HG03469 (cell line): ENCODE results near the gene PTPRJ.
"Not testable (repeated sequence)": the region's sequence is repeated elsewhere in the genome, so short reads cannot be mapped to it uniquely, and the experiment has no call there.

Experiments used
- ATAC-seq: cut with Tn5 transposase; IDR thresholded peaks from one replicate; pipeline ENCODE4 v1.9.1; 2021; ENCODE audit warnings: mild to moderate bottlenecking, moderate library complexity, moderate number of reproducible peaks; ENCODE audit not compliant: unreplicated experiment

PTPRJ gene

DNA sequence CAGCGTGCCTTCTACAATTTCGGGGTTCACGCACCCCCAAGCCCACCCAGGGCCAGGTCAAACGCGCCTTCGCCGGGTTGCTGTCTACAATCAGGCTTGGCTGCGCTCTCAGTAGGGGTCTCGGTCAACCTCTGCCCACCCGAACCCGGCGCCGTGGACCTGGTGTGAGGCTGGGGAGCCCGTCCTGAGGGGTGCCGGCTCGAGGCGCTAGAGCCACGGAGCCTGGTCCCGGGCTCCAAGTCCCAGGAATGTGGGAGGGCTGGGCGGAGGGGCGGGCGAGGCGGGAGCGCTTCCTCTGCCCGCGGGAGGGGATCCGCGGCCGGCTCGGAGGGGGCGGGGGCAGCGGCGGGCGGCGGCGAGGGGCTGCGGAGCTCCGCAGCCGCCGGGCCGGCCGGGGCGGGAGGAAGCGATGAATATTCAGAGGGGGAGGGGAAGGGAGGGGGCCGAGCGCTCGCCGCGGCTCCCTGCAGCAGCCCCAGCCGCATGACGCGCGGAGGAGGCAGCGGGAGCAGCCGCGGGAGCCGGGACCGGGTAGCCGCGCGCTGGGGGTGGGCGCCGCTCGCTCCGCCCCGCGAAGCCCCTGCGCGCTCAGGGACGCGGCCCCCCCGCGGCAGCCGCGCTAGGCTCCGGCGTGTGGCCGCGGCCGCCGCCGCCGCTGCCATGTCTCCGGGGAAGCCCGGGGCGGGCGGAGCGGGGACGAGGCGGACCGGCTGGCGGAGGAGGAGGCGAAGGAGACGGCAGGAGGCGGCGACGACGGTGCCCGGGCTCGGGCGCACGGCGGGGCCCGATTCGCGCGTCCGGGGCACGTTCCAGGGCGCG, at the start of gene PTPRJ:
Gene PTPRJ (plus strand): TSS at position 472 of the 819 bp plus-strand sequence. CDS start 354 bp downstream, outside the sequence.
- peak; percentile 44 for ATAC-seq

DNA sequence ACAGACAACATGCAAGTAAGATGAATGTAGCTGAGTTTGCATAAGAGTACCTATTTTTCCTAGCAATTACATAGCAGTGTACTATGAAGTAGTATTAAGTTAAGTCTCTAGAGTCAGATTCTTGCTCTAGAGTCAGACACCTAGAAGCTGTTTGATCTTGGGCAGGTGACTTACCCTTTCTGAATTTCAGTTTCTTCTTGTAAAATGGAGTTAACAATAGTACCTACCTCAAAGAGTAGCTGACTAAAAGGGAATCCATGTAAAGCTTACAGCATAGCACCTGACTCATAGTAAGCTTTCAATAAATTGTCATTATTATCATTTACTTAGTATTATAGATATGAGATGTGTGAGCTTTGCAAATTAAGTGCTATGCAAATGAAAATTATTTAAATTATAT, 47.8 kb upstream of the PTPRJ start:
- ATAC-seq: no peak

DNA sequence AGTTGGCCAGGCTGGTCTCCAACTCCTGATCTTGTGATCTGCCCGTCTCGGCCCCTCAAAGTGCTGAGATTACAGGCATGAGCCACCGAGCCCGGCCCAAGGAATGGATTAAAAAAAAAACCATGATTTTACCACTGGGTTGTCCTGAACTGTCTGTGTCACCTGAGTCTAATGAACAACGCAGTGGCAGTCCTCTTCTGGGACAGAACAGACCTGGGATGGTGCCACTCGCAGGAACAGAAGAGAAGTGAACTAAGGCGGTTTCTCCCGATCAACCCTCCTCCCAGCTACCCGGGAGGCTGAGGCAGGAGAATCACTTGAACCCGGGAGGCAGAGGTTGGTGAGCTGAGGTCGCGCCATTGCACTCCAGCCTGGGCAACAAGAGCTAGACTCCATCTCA, 46.6 kb upstream of the PTPRJ start:
- not testable (repeated sequence) for ATAC-seq

DNA sequence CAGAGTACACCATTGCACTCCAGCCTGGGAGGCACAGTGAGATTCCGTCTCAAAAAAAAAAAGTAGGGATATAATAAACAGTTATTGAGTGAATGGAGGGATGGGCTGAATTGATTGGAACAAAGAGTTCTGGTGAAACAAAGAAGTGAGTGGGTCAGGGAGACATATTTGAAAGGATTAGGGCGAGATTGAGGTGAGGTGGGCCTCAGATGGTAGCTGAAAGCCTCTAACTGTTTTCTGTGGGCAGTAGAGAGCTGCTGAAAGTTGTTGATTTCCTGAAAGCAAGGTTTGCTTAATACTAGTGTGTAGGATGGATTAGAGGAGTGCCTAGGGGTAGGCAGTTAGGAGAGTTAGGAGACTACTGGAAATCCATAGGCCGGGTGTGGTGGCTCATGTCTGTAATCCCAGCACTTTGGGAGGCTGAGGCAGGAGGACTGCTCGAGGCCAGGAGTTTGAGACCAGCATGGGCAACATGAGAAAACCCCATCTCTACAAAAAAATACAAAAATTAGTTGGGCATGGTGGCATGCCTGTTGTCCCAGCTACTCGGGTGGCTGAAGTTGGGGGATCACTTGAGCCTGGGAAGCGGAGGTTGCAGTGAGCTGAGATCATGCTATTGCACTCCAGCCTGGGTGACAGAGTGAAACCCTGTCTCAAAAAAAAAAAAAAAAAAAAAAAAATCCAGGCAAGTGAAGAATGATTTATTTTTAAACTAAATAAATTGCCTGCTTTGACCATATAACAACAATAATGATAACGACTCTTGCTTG, 41.4 kb upstream of the PTPRJ start:
- no peak for ATAC-seq

DNA sequence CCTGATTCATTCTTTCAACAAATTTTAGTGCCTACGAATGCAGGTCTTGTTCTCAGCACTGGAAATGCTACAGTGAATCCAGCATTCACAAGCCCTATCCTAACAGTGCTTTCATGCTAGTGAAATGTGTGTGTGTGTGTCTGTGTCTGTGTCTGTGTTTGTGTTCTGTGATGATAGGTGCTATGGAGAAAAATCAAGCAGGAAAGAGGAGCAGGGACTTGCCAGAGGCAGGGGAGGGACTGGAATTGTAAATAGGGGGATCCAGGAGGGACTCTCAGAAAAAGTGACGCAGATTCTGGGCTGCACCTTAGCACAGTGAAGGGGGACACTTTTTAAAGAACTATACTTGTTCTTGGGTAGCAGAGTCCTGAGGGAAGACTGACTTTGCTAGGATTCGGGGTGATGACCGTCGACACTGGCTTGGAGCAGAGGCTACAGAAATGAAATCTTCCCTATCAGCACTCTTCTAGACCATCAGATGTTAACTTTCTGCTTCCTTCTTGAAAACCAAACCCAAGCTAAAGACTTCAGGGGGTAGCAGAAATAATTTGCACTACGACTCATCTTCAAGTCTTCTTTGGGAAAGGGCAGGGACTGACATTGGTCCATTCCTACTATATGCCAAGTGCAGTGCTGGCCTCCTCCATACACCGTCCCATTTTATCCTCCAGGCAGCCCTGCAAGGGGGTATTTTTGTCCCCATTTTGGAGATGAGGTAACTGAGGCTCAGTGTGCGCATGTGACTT, 39.3 kb upstream of the PTPRJ start:
- no peak for ATAC-seq

DNA sequence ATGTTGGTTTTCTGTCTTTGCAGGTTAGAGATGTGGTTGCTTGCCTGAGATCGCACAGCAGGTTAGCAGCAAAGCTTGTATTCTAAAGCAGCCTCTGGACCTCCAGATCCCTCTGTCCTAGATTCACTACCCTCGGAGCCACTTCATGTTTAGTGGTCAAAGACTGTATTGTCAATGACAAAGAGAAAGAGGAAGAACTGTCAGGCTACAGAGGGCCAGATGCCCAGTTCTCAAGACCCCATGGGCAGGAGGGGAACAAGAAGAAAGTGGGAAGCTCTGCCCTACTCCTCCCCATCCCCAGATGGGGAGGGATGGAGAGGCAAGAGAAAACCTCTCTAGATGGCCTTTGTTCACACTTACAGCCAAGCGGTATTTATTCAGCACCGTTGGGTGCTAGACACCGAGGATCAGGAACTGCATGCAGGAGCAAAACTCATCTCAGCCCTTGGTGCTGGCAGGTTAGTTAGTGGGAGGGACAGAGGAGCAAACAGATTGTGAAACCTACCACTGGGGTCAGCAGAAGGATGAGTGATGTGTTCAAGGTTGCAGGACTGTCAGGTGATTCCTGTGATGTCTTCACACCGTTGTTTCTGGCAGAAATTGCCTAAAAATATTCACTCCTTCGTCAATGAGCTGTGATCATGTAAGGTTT, 38.3 kb upstream of the PTPRJ start:
- no peak for ATAC-seq

DNA sequence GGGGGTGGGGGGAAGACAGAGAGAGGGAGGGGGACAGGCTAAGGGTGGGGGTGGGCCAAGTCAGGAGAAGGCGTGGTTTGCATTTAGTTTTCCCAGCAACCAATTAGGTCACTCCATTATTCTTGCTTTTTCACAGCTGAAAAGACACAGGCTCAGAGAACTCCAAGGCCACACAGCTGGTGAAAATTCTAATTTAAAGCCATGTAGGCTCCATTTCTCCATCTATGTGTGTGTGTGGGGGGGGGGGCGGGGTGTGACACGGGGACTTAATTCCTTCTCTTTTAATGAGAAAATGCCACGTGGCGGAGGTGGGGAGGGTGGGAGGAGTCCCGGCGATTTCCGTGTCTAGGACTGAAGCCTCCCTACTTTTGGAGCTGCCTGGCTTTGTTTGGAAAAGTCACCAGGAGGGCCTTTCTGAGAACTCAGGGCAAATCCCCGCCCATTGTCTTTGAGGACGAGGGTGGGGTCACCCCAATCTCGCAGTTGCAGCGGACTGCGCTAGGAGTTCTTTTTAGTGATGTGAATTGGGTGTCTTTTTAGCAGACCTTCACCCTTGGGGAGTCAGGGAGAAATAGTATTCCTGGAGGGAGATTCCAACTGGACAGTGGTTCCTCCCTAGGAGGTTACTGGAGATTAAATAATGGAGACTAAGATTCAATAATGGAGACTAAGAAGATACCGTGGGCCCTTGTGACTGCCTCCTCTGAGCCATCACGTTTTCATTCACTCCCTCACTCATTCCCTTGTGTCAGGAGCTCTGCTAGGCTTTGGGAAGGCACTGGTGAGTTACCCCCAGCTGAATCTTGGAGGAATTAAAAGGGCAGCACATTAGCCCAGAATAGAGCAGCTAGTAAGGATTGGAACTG, 36.4 kb upstream of the PTPRJ start:
- no peak for ATAC-seq

DNA sequence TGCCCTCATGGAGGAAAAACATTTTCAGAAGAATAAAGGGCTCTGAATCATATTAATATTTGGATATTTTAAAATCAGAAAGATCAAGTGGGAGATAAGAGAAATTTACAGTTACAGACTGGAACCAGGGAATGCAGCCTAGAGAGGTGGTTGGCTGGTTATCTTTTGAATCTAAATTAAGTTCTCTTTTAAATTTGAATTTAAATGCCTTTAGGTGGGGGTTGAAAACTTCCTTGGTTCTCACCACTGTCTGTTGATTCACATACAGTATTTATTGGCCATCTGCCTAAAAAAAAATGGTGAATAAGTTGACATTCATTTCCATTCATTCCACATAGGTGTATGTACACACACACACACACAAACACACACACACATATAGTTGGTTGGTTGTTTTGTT, 35.7 kb upstream of the PTPRJ start:
- no peak for ATAC-seq

DNA sequence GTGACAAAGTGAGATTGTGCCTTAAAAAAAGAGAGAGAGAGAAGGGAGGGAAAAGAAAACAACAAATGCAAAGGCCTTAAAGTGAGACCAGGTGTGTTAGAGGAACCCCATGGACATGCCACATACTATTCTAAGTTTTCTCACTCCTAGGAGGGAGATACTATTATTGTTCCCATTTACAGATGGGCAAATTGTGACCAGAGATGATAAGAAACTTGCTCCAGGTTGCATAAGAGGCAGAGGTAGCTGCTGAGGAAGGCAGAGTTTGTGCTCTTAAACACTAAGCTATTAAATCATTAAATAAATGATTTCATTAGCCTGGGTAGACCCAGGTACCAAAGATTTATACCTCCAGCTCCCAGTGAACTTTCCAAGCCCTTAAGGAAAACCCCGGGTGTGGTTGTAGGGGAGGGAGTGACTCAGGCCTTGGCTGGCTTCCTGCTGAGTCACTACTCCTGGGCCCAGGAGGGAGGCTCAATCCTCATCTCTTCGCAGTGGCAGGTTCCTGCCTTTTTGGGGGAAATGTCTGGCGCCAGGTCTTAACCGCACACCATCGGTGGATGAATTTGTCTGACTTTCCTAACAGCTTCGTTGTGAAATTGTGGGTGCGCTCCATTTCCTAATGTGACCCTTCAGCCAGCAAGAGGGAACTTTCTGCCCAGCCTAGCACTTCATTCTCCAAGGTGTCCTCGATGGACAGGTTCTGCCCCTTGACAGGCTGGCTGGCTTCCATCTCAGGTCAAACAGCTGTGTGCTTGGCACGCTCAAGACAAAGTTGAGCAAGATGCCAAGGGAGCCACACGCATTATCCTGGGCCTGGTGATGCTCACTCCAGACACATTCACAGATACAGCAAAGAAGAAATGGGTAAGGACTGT, 33.4 kb upstream of the PTPRJ start:
- no peak for ATAC-seq

DNA sequence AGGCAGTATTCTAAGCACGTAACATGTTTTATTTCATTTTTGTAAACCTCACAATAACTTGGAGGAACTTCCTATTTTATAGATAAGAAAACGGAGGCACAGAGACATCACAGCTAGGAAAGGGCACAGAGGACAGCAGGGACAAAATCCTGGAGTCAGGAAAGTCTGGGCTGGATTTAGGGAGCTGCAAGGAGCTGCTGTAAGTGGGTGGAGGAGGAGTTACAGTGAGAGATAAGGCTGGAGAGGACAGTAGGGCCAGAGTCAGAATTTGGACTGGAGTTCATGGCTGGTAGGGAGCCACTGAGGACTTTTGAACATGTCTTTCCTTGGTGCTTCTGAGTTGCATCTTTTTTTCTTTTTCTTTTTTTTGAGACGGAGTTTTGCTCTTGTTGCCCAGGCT, 32.2 kb upstream of the PTPRJ start:
- ATAC-seq: no peak

DNA sequence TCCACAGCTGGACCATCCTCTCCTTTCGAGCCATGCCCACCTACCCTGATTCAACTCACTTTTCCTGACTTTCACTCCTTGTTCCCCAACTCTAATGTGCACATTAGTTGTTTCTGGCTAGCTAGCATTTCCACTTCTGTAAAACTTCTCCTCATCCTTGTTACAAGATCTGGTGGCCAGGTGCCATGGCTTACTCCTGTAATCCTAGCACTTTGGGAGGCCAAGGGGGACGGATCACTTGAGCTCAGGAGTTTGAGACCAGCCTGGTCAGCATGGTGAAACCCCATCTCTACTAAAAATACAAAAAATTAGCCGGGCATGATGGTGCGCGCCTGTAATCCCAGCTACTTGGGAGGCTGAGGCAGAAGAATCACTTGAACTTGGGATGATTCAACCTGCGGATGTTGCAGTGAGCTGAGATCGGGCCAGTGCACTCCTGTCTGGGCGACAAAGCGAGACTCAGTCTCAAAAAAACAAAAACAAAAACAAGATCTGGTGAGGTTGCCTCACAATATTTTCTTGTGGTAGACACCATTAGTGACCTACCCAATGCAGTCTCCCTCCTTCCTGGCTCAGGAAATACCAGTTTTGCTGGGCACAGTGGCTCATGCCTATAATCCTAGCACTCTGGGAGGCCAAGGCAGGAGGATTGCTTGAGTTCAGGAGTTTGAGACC, 31.2 kb upstream of the PTPRJ start:
- ATAC-seq: not testable (repeated sequence)

DNA sequence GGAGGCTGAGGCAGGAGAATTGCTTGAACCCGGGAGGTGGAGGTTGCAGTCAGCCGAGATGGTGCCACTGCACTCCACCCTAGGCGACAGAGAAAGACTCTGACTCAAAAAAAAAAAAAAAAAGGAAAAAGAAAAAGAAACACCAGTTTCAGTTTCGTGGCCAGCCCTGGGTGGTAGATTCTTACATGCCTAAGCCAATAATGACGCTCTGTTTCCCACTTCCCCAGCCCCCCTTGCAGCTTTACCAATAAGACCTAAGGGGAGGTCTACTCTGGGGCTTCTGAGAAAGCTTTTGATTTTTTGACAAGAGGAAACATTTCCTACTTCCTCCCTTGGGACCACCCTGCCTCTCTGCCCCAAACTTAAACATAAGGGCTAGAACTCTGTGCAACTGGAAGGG, 30.0 kb upstream of the PTPRJ start:
- no peak for ATAC-seq

DNA sequence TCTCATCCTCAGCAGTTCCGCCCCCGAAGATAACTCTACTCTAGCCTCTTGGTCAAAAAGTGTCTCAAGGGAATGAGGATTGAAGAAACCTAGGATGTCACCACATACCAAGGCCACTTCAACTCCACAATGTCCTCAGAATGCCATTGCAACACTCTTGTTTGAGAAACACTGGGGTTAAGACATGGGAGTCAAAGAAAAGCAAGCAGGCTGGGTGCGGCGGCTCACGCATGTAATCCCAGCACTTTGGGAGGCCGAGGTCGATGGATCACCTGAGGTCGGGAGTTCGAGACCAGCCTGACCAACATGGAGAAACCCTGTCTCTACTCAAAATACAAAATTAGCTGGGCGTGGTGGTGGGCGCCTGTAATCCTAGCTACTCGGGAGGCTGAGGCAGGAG, 28.9 kb upstream of the PTPRJ start:
- ATAC-seq: not testable (repeated sequence)

DNA sequence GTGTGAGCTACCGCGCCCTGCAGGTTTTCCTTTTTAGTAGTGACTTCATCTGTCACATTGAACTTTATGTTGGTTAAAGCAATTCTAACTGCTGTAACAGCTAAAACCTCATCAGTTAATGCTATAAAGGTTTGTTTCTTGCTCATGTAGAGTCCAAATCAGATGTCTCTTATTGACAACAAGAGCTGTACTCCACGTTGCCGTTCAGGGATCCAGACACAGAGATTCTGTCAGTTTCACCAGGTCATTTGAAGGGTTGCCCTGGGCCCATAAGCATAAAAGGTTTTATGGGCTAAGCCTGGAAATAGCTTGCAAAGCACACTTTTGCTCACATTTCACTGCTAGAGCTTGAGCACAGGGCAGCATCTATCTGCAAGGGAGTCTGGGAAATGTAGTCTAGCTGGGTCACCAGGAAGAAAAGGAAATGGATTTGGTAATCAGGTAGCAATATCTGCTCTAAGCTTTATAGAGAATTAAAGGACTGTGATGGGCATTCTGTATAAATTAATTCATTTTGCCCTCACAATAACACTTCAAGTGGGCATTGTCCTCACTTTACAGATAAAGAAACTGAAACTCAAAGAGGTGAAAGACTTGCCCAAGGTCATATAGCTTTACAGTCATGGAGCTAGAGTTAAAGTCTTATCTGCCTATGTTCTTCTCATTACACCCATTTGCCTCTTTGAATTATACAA, 25.2 kb upstream of the PTPRJ start:
- no peak for ATAC-seq

DNA sequence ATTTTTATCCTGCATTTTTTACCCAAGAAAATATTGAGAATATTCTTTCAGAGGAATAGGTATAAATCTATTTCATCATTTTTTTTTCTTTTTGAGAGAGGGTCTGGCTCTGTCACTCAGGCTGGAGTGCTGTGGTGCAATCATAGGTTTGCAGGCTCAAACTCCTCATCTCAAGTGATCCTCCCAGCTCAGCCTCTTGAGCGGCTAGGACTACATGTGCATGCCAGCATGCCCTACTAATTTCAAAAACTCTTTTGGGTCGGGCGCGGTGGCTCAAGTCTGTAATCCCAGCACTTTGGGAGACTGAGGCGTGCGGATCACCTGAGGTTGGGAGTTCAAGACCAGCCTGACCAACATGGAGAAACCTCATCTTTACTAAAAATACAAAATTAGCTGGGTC, 20.3 kb upstream of the PTPRJ start:
- no peak for ATAC-seq

DNA sequence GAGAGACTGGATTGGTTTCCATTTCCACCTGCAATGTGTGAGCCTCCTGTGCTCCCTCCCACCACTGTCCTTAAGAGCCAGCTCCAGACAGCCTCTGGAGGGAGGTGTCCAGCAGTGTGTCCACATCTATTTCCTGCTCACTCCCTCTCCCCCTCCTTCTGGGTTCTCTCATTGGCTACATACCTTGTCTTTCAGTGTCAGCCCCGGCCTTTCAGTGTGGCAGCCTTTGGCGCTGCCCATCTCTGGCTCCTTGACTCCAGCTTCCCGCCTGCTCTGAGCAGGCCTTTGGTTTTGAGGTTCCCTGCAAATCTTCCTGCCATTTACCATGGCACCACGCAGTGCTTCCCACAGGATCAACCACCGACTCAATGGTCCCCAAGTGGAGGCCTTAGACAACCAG, 19.0 kb upstream of the PTPRJ start:
- ATAC-seq: no peak

DNA sequence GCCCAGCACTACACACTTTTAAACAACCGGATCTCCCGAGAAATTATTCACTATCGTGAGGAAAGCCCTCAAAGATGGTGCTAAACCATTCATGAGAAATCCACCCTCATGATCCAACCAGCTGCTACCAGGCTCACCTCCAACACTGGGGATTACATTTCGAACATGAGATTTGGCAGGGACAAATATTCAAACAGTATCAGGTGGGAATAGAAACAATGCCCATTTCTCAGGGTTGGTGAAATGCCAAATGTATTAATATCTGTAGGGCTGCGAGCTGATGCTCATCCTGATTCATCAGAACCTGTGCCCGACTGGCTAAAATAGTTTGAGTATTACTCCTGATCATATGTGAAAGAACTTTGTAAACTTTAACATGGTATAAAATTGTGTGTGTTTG, 15.8 kb upstream of the PTPRJ start:
- ATAC-seq: no peak
